BJ (cell line): ENCODE data around the gene UBN1. TPM values are rescaled to one million over a fixed set of nuclear protein-coding genes. Genes with fewer than 3 reads are reported as not detected.

Experiments
- CTCF ChIA-PET: fragments of 350-600 bp; formaldehyde crosslinking; extraction: SDS; loops from one replicate; lab custom pipeline; 2021; ENCODE audit warnings: antibody characterized with exemption, inconsistent platforms; lab: Yijun Ruan, JAX
- POLR2A ChIA-PET: fragments of 300-600 bp; sonication (Branson Sonifier 250); formaldehyde crosslinking; extraction: SDS; loops from one replicate; lab custom pipeline; 2021; ENCODE audit warnings: antibody characterized with exemption; lab: Charles Lee
- DNase-seq: peaks from one replicate; pipeline ENCODE4 v3.0.0-alpha.2; 2011; ENCODE audit warnings: low read depth
- H3K27me3 ChIP-seq: 2 replicates; pipeline ENCODE4 v1.6.0; 2011; ENCODE audit warnings: low read length; ENCODE audit not compliant: control insufficient read depth, insufficient read depth
- H3K36me3 ChIP-seq: 2 replicates; pipeline ENCODE4 v1.5.1; 2011; ENCODE audit warnings: low read length; ENCODE audit not compliant: control insufficient read depth, insufficient read depth
- H3K4me3 ChIP-seq: 2 replicates; pipeline ENCODE4 v1.5.1; 2011; ENCODE audit warnings: low read depth, mild to moderate bottlenecking, control low read depth, low read length
- CTCF ChIP-seq: IDR thresholded peaks from 2 replicates; pipeline ENCODE4 v1.5.1; 2011; ENCODE audit warnings: low read depth, mild to moderate bottlenecking, control low read depth, inconsistent platforms, low read length, moderate library complexity; ENCODE audit not compliant: insufficient read depth
- polyA plus RNA-seq: library from polyadenylated mRNA; depleted of rRNA; stranded (reverse); fragments of >200 nt; gene quantifications from 2 replicates; pipeline ENCODE4 v1.2.3, GENCODE V29; 2011

The UBN1 gene
- polyA plus RNA-seq, 1 experiment = 11.2 TPM

GRCh38 chr16:4884972-4885874 is 37.9 kb downstream of the UBN1 start:
- H3K4me3 ChIP-seq = no peak overlapping the region
- no peak for TF ChIP-seq CTCF
- POLR2A ChIA-PET = no interaction called here
- H3K36me3 ChIP-seq = peaks cover 30% of the 10 kb centered on the region
- no peaks in the 10 kb centered on the region for H3K27me3 ChIP-seq
- CTCF ChIA-PET = interaction anchor here (1.6 to 1.8 kb wide), 2 partner anchors 11 to 23 kb away, joined by 3 to 4 read pairs; no protein-coding TSS in a partner anchor
- DNase-seq = no peak

DNA sequence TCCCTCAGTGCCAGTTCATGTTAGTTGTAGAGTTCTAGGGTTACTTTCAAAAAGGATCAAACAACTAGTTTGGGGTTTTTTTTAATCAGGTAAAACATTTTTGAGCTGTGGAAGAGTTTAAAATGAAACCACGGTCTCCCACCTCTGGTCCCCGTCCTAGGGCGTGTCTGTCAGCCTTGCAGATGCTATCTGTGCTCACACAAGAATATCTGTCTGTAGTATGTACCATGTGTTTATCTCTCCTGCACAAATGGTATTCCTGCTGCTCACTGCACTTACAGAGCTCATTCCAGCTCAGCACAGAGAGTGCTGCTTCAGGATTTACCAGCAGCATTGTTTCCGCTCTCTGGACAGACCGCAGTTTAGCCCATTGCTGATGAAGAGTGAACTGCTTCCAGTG is 38.9 kb downstream of the UBN1 start:
- no peaks in the 10 kb centered on the region for H3K27me3 ChIP-seq
- no peak for DNase-seq
- no peak overlapping the region for H3K4me3 ChIP-seq
- H3K36me3 ChIP-seq = peaks cover 27% of the 10 kb centered on the region
- TF ChIP-seq CTCF = no peak
- CTCF ChIA-PET = no interaction called here
- POLR2A ChIA-PET = no interaction called here

- Histone ChIP-seq H3K27me3 (no peaks in the 10 kb centered on the region), H3K36me3 (peaks cover 17% of the 10 kb centered on the region), H3K4me3 (no peak overlapping the region)
- ChIA-PET POLR2A (no interaction called here), CTCF (interaction anchor here (0.8 kb wide), 1 partner anchor 67 kb away, joined by 3 read pairs; no protein-coding TSS in a partner anchor)
- TF ChIP-seq CTCF = no peak
- DNase-seq = no peak
Observed at GRCh38 chr16:4888428-4889135, 41.3 kb downstream of the UBN1 start.

- CTCF ChIA-PET = interaction anchor here (1.5 kb wide), 1 partner anchor 66 kb away, joined by 4 read pairs; no protein-coding TSS in a partner anchor
- peaks cover 9% of the 10 kb centered on the region for H3K36me3 ChIP-seq
Observed at GRCh38 chr16:4890026-4890425, 42.7 kb downstream of the UBN1 start.

More at GRCh38 chr16:4890026-4890425, 42.7 kb downstream of the UBN1 start:
- no peaks in the 10 kb centered on the region for H3K27me3 ChIP-seq
- POLR2A ChIA-PET = no interaction called here
- no peak for TF ChIP-seq CTCF
- H3K4me3 ChIP-seq = no peak overlapping the region
- DNase-seq = no peak
